Right forelimb (tissue), 1 donor: ENCODE measurements around the gene QRFP.

Experiments
- DNase-seq: peaks from one replicate; pipeline ENCODE4 v3.0.0-alpha.2; 2018

The QRFP gene

GRCh38 chr9:130933114-130934046, 36.8 kb upstream of the QRFP start:
- no peak for DNase-seq

- no peak for DNase-seq
Observed at GRCh38 chr9:130932255-130933079, 35.9 kb upstream of the QRFP start.

- DNase-seq, result no peak
Observed at GRCh38 chr9:130931508-130932254, 35.1 kb upstream of the QRFP start.

GRCh38 chr9:130930804-130931349, 34.3 kb upstream of the QRFP start:
- DNase-seq, result no peak

- DNase-seq, result no peak
Observed at GRCh38 chr9:130930132-130930803, 33.7 kb upstream of the QRFP start.

- no peak for DNase-seq
Observed at GRCh38 chr9:130929571-130930038, 33.0 kb upstream of the QRFP start.

- no peak for DNase-seq
Observed at GRCh38 chr9:130927995-130928900, 31.6 kb upstream of the QRFP start.

GRCh38 chr9:130927338-130927737, 30.7 kb upstream of the QRFP start:
- no peak for DNase-seq

- no peak for DNase-seq
Observed at GRCh38 chr9:130925050-130925678, 28.6 kb upstream of the QRFP start.

GRCh38 chr9:130924448-130924788, 27.8 kb upstream of the QRFP start:
- DNase-seq, result no peak

- DNase-seq, result no peak
Observed at GRCh38 chr9:130923611-130924447, 27.2 kb upstream of the QRFP start.

GRCh38 chr9:130922893-130923610, 26.4 kb upstream of the QRFP start:
- DNase-seq, result no peak

- no peak for DNase-seq
Observed at GRCh38 chr9:130921989-130922892, 25.6 kb upstream of the QRFP start.

- DNase-seq, result no peak
Observed at GRCh38 chr9:130921300-130921988, 24.8 kb upstream of the QRFP start.

- DNase-seq, result no peak
Observed at GRCh38 chr9:130920762-130921299, 24.2 kb upstream of the QRFP start.

GRCh38 chr9:130920233-130920632, 23.6 kb upstream of the QRFP start:
- no peak for DNase-seq
